Measurements from ENCODE around the gene BCL11B.

The BCL11B gene

GRCh38 chr14:99158646-99159165 is 113.3 kb downstream of the BCL11B start:
- DNase-seq (ENCODE audit: low spot score) = no peak

- DNase-seq (ENCODE audit: low spot score) = no peak
These were observed 113.8 kb downstream of the BCL11B start for GRCh38 chr14:99158150-99158549.

- DNase-seq (ENCODE audit: low spot score) = no peak
These were observed 114.3 kb downstream of the BCL11B start for GRCh38 chr14:99157676-99158075.

- DNase-seq (ENCODE audit: low spot score) = no peak
These were observed 114.8 kb downstream of the BCL11B start for GRCh38 chr14:99157246-99157645.

- DNase-seq (ENCODE audit: low spot score) = no peak
These were observed 115.2 kb downstream of the BCL11B start for GRCh38 chr14:99156814-99157213.

GRCh38 chr14:99156090-99156425 is 115.9 kb downstream of the BCL11B start:
- no peak for DNase-seq (ENCODE audit: low spot score)

- no peak for DNase-seq (ENCODE audit: low spot score)
These were observed 116.6 kb downstream of the BCL11B start for GRCh38 chr14:99155173-99156089.

GRCh38 chr14:99150236-99150635 is 121.8 kb downstream of the BCL11B start:
- no peak for DNase-seq (ENCODE audit: low spot score)

DNA sequence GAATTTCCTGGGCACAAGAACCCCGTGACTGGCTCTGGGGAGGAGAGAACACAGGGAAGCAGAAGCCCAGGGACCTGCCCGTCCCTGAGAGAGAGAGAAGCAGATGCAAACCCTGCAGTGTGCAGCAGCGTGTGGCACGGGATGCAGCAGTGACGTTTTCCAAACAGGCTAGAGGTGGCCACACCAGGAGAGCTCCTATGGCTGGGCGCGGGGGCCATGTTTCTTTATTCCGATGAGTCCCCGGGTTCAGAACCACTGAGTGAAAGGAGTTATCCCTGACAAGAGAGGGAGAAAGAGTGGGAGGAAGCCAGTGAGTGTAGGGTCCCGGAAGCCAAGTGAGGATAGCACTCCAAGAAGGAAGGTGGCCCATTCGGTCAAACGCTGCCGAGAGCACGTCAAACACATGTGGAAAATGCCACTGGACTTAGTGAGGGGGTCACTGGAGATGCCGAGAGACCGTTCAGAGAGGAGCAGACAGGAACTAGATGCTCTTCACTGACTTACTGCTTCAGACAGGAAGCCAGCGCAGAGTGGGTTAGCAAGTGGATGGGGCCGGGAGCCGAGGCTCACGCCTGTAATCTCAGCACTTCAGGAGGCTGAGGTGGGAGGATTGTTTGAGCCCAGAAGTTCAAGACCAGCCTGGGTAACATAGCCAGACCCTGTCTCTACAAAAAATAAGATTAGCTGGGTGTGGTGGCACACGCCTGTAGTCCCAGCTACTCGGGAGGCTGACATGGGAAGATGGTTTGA is 123.0 kb downstream of the BCL11B start:
- no peak for DNase-seq (ENCODE audit: low spot score)

- DNase-seq (ENCODE audit: low spot score) = no peak
These were observed 123.9 kb downstream of the BCL11B start for GRCh38 chr14:99148131-99148530.

DNA sequence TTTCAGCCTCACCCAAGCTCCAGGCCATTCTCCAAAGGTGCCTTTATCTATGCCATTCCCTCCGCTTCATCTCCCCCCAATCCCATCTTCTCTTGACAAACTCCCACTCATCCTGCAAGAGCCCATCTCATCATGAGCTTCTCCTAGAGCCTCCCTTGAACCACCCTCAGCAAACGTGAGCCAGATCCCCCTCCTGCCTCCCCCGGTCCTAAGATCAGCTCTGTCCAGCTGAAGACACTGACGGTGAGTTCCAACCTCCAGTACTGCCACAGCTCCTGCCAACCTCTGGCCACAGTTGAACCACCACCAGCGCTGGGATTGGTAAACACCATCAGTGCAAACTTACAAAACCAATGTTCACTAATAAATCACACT is 124.6 kb downstream of the BCL11B start:
- DNase-seq (ENCODE audit: low spot score) = no peak

- no peak for DNase-seq (ENCODE audit: low spot score)
These were observed 125.2 kb downstream of the BCL11B start for GRCh38 chr14:99146616-99147365.

DNA sequence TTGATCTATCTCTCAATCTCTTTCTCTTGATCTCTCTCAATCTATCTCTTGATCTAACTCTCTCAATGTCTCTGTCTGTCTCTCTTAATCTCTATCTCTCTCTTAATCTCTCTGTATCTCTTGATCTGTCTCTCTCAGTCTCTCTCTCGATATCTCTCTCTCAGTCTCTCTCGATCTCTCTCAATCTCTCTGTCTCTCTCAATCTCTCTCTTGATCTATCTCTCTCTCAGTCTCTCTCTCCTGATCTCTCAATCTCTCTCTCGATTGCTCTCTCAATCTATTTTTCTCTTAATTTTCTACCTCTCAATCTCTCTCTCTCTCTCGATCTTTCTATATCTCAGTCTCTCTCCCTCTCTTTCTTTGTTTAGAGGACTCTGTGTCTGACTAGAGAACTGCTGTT is 126.7 kb downstream of the BCL11B start:
- no peak for DNase-seq (ENCODE audit: low spot score)

- no peak for DNase-seq (ENCODE audit: low spot score)
These were observed 128.2 kb downstream of the BCL11B start for GRCh38 chr14:99143793-99144192.

DNA sequence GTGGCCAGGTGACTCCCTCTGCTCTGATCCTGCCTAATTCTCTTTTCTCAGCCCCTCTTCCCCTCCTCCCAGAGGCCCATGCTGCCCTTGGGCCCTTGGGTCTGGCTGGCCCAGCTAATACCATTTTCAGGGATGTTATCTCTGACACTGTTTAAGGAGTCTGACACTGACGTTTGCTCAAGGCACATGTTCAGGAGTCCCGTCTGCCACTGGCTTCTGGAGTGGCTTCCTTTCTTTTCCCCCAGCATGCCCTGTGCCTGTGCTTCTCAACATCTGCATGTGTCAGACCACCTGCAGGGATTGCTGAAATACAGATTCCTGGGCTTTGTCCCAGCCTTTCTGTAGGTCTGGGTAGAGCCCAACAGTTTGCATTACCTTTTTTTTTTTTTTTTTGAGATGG is 128.9 kb downstream of the BCL11B start:
- no peak for DNase-seq (ENCODE audit: low spot score)

GRCh38 chr14:99141236-99141635 is 130.8 kb downstream of the BCL11B start:
- no peak for DNase-seq (ENCODE audit: low spot score)

DNA sequence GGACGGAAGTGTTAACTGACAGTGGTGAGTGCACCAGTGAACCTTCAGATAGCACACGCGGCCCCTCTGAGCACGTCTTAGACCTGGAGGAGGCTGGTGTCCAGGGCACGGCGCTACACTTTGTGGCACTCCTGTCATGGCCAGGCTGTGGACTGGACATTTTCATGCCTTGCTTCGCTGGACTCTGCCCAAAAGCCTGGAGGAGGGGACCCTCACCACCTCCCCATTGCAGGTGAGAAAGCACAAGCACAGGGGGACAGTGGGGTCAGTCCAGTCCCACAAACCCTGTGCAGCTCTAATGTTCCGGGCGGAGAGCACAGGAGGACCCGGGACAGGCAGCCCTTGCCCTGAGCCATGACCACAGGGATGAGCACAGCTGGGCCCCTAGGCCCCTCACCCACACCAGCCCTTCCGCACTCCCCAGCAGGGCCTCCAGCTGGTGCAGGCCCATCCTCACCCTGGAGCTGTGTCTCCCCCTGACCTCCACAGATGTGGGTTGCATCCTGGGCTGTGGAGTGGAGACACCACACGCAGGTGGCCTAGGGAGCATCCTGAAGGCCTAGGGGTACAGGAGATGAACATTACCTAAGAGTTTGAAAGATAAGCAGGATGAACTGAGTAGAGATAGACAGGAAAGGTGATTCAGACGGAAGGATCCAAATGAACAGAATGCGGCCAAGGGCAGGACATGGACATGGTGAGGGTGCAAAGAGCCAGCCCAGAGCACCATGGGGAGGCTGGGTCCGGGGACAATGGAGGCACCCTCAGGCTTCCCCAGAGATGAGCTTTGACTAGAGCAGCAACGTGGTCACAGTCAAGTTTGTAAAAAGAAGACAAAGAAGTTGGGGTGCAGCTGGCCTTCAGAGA is 132.8 kb downstream of the BCL11B start:
- no peak for DNase-seq (ENCODE audit: low spot score)

GRCh38 chr14:99137913-99138571 is 134.0 kb downstream of the BCL11B start:
- DNase-seq (ENCODE audit: low spot score) = no peak

DNA sequence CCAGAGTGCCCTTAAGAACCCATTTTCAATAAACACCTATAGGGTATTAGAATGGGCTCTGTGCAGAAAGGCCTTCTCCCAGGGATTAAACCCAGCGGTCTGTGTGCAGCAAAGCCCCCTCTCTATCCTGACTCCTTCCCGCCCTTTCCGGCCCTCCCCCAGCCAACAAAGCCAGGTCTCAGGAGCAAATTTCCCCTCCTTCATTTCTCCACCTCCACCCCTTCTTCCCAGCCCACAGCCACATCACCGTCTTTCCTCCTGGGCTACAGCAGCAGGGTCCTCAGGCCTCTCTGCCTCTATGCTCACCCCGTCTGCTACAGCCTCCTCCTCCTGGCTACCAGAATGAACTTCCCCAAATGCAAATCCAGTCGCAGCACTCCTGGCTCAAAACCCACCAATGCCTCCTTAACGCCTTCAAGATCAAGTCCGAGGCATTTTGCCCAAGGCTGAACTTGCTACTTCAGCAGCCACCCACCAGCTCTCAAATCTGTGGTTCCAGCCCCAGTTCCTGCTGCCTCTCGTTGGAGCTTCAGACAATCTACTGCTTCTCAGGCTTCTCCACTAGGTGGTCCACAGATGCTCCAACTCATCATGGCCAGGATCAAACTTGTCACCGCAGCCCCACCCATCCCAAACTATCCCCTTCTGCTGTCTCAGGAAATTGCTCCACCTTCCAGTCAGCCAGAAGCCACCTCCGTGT is 134.8 kb downstream of the BCL11B start:
- no peak for DNase-seq (ENCODE audit: low spot score)

- no peak for DNase-seq (ENCODE audit: low spot score)
These were observed 135.6 kb downstream of the BCL11B start for GRCh38 chr14:99136401-99136800.

Data from HuH-7.5 (cell line).